NCI-H1694 treated with DMSO at 0.1 percent for 48 hours (cell line): ENCODE data around the gene KLHL17.
A peak's percentile ranks its signal among the peaks of the same experiment; 100 is the strongest.
"Not testable (repeated sequence)": the region's sequence is repeated elsewhere in the genome, so short reads cannot be mapped to it uniquely, and the experiment has no call there.

ENCODE experiments used
- DNase-seq: peaks from one replicate; lab custom pipeline; 2025; lab: John Stamatoyannopoulos, UW

The KLHL17 gene

DNA sequence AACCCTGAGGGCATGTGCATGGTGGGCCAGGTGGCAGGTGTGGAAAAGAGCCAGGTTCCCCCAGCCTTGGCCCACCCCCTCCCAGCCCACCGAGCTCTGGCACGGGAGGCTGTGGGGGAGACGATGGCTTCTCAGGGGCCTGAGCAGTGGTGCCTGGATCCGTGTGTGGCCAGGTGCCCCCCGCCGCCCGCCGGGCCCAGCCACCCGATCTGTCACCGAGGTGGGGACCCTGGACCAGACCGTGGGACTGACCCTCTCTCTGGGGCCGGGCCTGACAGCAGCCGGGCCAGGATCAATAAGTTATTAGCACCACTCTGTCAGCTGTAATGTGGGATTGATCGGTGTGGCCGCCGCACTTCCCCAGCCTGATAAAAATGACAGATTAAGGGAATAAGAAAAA, 22.9 kb upstream of the KLHL17 start:
- no peak for DNase-seq

DNA sequence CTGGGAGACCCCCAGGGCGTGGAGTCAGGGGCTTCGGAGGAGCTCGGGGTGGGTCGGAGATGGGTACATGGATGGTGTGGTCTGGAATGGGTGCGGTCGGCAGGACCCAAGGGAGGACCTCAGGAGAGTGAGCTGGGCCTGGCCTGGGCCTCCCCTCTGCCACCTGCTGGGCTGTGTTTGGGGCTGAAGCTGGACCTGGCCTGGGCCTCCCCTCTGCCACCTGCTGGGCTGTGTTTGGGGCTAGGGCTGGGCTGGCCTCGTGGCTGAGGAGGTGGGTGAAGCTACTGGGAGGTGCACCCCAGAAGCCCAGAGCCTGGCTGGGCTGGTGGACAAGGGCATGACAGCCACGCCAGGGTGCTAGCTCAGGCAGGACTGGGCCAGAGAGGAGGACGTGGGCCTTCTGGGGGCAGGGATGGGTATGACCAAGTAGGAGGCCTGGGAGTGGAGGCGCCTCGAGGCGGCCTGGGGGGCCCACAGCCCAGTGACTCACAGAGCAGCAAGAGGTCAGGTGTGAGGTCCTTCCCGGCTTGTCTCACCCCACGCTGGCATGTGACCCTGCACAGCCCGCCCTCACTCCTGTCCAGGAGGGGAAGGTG, 22.2 kb upstream of the KLHL17 start:
- no peak for DNase-seq

DNA sequence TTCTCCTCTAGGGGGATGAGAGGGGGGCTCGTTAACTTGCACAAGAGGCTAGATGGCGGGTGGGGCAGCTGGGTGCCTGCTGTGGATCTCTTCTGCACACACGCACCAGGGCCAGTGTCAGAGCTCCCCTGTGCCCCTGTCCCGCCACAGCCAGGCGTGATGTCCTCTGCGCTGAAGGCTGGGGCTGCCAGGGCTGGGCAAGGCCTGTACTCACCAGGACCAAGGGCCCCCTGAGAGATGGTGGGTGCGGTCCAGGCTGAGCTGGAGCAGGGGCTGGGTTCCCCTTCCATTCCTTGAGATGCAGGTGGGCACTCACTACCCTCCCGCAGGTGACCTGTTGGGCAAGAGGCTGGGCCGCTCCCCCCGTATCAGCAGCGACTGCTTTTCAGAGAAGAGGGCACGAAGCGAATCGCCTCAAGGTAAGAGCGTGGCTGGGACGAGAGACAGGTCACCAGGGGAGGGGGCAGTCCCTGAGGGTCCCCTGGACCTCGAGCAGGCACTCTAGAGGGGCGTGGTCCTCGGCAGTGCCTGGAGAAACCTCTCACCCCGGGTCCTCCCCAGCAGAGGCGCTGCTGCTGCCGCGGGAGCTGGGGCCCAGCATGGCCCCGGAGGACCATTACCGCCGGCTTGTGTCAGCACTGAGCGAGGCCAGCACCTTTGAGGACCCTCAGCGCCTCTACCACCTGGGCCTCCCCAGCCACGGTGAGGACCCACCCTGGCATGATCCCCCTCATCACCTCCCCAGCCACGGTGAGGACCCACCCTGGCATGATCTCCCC, 21.5 kb upstream of the KLHL17 start:
- no peak for DNase-seq

DNA sequence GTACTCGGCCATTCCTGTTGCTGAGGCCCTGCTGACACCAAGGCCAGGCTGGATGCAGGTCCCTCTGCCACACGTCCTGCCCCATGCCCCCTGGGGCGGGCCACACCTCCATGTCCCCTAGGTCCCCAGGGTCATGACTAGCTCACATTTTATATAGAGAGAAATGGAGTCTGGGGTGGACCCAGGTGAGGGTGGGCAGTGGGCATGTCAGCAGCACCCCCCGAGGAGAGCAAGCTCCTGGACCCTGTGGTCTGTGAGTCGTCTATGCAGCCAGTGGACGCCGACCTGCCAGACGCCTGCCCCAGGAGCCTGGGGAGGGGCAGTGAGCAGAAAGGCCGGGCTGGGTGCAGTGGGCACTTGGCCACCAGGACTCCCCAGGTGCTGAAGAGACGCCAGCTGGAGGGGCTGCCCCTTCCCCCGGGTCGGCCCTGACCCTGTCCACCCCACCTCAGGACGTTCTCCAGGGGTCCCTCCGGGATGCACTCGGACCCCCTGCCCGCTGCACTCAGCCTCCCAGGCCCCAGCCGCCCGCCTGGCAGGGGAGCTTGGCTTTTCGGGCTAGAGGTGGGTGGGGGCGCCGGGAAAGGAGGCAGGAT, 20.8 kb upstream of the KLHL17 start:
- DNase-seq, result no peak

DNA sequence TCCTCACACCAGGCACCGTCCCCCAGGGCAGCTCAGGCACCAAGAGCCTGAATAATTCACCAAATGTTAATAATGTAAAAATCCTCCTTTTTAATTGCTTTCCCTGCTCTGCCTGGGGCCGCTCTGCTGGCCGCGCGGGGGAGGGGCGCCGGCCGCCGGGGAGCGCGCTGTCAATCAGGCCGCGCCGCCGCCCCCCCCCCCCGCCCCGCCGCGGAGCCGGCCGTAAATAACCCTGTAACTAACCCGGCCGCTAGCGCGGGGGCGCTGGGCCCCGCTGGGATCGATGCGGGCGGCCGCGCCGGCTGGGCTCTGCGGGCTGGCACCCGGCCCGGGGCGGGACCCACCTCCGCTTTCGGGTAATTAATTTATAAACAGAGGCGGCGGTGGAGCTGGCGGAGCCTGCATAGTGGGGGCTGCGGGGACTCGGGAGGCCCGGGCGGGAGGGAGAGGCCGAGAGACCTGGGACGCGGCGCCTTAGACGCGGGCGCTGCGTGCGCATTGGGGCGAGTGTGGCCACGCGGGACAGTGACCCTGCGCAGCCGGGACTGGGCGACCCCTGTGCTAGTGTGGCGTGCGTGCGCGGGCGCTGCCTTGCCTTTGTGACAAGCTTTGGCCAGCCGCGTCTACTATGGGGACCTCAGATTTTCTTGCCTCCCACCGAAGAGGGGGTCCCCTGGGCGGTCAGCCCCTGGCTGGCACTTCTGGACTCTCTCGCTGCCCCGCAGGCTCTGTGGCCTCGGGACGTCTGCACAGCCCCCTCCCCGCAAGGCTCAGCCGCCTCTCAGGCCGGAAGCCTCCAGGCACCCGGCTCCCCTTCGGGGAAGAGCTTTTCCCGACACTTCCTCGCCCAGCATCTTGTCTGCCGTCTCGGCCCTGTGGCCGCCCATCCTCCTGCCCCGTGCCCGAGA, 20.0 kb upstream of the KLHL17 start:
- no peak for DNase-seq

DNA sequence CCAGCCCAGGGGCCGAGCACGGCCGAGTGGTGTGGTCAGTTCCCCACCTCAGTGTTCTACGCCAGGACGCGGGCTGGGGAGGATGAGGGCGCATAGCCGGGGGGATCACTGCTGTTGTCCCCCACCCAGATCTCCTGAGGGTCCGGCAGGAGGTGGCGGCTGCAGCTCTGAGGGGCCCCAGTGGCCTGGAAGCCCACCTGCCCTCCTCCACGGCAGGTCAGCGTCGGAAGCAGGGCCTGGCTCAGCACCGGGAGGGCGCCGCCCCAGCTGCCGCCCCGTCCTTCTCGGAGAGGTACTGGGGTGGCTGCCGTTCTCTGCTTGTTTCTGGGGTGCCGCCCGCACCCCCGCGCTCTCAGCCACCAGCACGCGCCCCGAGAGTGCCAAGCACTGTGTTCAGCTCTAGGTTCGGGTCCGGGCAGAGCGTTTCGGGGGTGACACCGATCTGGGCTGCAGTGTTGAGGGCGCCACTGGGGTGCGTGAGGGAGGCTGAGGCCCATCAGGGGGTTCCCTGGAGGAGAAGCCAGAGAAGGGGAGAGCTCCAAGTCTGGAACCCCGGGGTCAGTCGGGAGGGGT, 19.3 kb upstream of the KLHL17 start:
- DNase-seq, result no peak

DNA sequence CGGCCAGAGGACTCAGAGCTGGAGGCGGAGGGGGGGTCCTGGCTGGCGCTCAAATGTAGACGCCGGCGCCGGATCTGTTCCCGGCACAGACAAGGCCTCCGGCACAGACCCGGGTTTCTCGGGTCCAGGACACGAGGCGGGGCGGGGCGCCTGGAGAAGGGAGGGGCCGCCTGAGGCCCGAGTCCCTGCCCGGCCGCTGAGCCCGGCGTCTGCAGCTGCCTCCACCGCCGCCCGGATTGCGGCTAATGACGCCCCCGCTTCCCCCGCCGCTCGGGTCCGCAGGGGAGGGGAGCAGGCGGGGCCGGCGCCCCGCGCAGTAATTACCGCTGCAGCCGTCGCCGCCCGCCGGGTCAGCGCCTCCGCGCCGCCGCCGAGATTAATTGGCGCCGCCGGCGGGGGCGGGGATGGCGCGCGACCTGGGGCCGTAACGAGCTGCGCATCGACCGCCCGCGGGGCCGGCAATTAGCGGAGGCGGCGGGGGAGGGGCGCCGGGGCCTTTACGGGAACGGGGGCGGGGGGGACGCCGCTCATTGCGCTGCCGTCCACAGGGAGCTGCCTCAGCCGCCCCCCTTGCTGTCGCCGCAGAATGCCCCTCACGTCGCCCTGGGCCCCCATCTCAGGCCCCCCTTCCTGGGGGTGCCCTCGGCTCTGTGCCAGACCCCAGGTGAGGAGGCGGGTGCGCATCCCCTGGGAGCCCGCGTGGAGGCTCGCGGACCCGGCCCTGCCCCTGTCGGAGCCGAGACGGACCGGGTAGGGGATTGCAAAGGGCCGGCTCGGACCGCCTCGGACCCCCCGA, 18.6 kb upstream of the KLHL17 start:
- peak; percentile 21 for DNase-seq

DNA sequence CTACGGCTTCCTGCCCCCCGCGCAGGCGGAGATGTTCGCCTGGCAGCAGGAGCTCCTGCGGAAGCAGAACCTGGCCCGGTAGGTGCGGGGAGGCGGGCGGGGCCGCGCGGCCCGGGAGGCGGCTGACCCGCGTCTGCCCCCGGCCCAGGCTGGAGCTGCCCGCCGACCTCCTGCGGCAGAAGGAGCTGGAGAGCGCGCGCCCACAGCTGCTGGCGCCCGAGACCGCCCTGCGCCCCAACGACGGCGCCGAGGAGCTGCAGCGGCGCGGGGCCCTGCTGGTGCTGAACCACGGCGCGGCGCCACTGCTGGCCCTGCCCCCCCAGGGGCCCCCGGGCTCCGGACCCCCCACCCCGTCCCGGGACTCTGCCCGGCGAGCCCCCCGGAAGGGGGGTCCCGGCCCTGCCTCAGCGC, 18.0 kb upstream of the KLHL17 start:
- DNase-seq, result no peak

DNA sequence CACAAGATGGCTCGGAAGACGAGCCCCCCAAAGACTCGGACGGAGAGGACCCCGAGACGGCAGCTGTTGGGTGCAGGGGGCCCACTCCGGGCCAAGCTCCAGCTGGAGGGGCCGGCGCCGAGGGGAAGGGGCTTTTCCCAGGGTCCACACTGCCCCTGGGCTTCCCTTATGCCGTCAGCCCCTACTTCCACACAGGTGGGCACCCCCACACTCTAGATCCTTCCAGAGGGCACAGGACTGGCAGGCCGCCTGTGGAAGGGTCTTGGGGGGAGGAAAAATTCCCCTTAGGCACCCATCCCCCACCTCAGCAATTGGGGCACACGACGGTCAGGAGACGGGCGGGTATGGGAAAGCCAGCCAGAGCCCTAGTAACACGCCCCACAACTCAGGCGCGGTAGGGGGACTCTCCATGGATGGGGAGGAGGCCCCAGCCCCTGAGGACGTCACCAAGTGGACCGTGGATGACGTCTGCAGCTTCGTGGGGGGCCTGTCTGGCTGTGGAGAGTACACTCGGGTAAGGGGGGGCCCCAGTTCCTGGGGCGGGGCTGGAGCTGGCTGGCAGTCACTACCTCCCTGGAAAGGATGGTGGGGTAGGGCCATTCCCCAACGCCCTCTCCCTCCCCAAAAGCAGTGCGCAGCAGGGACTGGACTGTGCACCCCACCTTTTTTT, 17.4 kb upstream of the KLHL17 start:
- DNase-seq, result no peak

DNA sequence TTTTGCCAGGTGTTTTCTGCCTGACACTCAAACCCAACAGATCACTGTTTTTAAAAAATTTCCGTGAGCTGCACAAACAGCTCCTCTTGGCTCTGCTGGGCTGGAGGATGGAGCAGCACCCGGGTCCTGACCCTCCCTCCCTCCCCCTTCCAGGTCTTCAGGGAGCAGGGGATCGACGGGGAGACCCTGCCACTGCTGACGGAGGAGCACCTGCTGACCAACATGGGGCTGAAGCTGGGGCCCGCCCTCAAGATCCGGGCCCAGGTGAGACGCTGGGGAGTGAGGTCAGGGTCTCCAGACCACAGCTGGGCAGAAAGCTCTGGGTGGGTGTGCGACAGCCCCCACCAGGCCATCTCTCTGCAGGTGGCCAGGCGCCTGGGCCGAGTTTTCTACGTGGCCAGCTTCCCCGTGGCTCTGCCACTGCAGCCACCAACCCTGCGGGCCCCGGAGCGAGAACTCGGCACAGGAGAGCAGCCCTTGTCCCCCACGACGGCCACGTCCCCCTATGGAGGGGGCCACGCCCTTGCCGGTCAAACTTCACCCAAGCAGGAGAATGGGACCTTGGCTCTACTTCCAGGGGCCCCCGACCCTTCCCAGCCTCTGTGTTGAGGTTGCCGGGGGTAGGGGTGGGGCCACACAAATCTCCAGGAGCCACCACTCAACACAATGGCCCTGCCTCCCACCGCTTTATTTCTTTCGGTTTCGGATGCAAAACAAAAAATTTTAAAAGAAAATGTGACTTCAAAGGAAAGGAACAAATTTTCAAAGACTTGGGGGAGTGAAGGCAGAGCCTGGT, 16.6 kb upstream of the KLHL17 start:
- DNase-seq, result no peak

DNA sequence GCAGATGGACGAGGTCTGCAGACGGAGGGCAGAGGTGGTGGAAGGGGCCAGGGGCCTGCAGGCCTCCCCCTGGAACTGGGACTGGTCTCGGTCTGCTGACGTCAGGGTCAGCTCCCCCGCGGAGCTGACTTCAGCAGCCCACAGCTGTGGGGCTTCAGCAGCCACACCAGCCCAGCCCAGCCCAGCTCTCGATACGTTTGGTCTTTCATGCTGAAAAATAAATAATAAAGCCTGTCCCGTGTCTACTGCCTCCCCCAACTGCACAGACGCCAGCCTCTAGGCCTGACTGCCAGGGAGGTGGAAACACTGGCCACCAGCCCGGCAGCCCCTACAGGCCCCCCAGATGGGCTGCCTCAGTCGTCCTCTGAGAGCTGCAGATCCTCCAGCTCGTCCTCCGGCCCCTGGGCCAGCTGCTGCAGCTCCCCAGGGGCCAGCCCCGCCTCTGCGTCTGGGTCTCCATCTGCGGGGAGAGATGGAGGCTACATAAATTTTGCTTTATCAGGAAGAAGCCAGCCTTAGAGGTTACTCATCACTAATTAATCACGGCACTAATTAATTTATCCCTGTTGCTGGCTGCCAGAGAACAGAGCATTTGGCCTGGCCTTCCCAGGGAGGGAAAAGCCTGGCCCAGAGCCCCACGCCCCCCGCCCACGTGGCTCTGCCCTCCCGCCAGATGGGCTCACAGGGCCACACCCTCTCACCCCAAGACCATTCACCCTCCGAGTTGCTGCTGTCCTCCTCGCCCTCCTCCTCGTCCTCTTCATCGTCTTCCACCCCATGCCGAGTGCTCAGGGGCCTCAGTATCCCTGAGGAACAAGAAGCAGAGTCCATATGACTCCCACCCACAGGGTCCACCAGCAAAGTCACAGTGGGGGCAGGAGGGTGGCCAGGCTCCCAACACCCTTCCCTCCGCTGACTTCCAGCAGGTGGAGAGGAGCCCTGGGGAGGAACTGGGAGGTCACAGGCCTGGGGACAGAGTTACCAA, 15.8 kb upstream of the KLHL17 start:
- DNase-seq, result peak; percentile 75

DNA sequence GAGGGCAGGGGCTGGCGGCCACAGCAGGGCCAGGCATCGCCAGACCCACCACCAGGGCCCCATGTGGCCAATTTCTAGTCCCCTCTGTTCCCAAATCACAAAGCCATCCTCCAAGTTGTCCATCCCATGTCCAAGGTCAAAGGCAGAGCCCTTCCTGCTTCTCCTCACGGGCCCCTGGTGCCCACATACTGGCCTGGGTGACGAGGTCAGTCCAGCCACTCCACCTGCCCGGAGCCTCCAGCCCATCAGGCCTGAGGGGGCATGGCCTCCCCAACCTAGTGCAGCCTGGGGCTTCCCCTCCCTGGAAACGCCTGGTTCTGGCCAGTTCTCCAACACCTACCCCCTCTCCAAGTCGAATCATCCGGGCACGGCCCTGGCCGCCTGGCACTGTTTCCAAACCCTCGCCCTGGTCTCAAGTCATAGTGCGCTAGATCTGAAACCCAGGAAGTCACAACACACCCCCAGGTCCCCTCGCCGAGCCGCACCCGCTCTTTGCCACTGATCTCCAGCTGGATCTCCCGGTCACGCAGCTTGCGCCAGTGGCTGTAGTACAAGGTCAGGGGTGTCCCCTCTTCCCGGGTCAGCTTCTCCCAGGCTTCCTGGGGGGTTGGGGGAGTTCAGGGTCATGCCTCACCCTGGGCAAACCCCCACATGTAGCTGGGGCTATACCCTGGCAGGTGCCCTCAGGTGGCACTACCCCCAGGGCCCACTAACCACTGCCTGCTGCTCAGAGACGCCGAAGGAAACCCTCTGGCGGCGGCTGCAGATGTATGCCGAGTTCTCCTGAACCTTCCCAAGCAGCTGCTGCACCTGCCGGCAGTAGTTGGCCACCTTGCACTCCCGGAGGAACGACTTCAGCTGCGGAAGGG, 14.5 kb upstream of the KLHL17 start:
- no peak for DNase-seq

DNA sequence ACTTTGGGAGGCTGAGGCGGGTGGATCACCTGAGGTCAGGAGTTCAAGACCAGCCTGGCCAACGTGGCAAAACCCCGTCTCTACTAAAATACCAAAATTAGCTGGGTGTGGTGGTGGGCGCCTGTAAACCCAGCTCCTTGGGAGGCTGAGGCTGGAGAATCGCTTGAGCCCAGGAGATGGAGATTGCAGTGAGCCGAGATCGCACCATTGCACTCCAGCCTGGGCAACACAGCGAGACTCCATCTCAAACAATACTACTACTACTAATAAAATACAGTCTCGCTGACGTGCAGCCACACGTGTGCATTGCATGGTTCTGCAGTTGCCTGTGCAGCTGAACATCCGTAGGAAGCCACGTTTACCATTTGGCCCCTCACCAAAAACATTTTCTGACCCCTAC, 13.6 kb upstream of the KLHL17 start:
- not testable (repeated sequence) for DNase-seq

DNA sequence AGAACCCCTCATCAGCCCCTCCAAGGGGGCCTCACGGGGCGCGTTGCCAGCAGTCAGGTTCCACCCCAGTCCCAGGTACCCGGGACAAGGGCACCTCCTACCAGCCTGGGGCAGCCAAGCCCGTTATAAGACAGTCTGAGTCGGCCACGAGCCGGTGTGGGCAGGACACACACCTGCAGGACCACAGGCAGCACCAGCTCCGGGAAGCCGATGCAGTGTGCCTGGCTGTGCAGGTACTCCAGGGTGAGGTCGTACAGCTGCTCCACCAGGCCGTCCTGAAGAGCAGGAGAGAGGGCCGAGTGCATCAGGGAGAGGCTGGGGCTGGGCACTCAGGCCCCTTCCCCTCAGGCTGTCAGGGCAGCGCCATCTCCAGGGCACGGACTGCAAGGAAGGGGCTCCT, 12.4 kb upstream of the KLHL17 start:
- no peak for DNase-seq

DNA sequence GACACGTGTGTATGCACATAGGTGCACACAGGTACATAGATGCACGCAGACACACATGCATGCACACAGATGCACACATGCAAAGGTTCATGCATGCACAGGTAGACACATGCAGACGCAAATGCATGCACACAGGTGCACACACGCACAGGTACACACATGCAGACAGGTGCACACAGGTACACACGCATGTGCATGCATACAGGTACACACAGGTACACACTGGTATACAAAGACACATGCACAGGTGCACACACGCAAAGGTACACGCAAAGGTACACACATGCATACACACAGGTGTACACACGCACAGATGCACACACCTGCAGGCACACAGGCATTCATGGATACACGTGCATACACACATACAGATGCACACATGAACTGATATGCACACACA, 10.1 kb upstream of the KLHL17 start:
- no peak for DNase-seq

DNA sequence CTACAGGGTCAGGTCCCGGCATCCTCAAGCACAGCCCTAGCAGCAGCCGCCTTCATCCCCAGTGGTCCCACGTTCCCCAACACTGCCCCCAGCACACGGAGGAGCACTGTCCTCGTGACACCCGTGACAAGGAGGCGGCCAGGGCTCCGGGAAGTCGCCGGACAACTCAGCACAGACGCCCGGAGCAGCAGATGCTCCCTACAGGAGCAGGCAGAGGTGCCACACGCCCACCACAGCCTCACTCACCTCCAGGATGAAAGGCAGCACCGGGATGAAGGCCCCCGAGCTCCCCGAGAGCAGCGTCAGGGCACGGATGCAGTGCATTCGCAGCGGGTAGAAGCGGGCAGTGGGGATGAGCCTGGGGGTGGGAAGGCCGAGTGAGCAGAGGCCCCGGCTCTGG, 9.5 kb upstream of the KLHL17 start:
- no peak for DNase-seq

DNA sequence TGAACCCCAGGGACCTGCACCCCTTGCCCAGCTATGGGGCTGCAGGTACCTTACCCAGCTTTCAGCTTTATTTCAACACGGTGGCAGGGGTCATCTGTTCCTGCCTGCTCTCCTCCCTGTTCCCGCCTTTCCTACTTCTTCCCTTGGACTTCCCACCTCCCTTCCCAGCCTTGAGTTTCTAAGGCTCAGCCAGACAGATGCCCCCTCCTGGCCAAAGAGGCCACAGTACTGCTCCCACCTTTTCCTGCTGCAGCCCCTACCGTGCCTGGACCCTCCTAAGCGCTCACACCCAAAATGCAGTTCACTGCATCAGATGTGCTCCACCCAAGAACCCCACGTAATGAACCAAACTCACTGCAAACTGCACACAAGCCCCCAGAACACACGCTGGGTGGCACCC, 9.0 kb upstream of the KLHL17 start:
- DNase-seq, result no peak

DNA sequence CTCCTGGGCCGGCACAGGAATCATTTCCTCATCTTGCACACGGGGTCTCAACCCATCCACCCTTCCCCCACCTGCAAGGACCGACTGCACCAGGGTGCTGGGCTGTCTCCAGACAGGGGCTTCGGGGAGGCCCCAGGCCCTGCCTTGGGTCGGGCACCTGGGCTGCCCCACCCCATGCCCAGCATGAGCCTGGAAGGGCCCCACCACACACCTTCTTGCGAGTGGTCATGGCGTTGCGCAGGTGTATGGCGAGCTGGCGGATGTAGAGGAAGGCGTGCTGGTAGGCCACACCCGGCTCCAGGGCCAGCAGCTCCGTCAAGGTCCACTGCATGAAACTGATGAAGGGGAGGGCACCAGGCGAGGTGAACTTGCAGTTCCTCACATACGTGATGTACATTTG, 8.2 kb upstream of the KLHL17 start:
- DNase-seq, result no peak
